ENCODE results near the gene FASTK. TPM values are rescaled to one million over a fixed set of nuclear protein-coding genes. Genes with fewer than 3 reads are reported as not detected.

FASTK gene
- total and polyA plus RNA-seq, 2 donors (not counting 3 experiments of a cell fraction or from before 2014, with no cell fraction given), result 73.3 to 113 TPM

DNA sequence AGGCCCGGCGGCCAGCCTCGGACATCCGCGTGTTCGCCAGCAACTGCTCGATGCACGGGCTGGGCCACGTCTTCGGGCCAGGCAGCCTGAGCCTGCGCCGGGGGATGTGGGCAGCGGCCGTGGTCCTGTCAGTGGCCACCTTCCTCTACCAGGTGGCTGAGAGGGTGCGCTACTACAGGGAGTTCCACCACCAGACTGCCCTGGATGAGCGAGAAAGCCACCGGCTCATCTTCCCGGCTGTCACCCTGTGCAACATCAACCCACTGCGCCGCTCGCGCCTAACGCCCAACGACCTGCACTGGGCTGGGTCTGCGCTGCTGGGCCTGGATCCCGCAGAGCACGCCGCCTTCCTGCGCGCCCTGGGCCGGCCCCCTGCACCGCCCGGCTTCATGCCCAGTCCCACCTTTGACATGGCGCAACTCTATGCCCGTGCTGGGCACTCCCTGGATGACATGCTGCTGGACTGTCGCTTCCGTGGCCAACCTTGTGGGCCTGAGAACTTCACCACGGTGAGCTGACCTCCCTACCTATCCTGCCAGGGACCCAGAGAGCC lies 31.6 kb downstream of the FASTK start:
- H3K27ac ChIP-seq (ENCODE audit: insufficient read depth, low read depth, low read length), result no peak overlapping the region
- no TSS peak for BruUV-seq (replicated peaks)
- ChIA-PET POLR2A (no interaction called here), CTCF (interaction anchor here (1.6 kb wide), 1 partner anchor 10 kb away, joined by 5 read pairs; no protein-coding TSS in a partner anchor)
- DNase-seq (ENCODE audit: low read depth, low spot score) (no peak), FAIRE-seq (no peak)
- H3K79me2 ChIP-seq (ENCODE audit: control insufficient read depth, insufficient read depth, low read length), result no peaks in the 10 kb centered on the region
- H3K4me3 ChIP-seq (replicated peaks in 1 of 3; ENCODE audit: insufficient read depth in 1 of 3, low read depth in 1 of 3, low read length in 3 of 3), result no peak overlapping the region
- no peak overlapping the region for H3K9ac ChIP-seq (replicated peaks; ENCODE audit: extremely low read depth, insufficient read depth, low read length)
- intact Hi-C loops (cut with micrococcal nuclease), result no loop called here
- H2AFZ ChIP-seq (ENCODE audit: low read depth, low read length), result no peak overlapping the region
- H3K4me1 ChIP-seq (ENCODE audit: control insufficient read depth, extremely low read depth, insufficient read depth, low read length), result no peaks in the 10 kb centered on the region
- no peaks in the 10 kb centered on the region for H4K20me1 ChIP-seq (replicated peaks; ENCODE audit: control insufficient read depth, extremely low read depth, insufficient read depth, low read length)
- H3K27me3 ChIP-seq (ENCODE audit: control insufficient read depth in 2 of 2, insufficient read depth in 2 of 2, low read length in 2 of 2), result peaks cover 0 to 4% of the 10 kb centered on the region in 2 experiments
- no peaks in the 10 kb centered on the region for H3K9me3 ChIP-seq (replicated peaks; ENCODE audit: control insufficient read depth, insufficient read depth, low read length)
- TF ChIP-seq FOS (IDR thresholded peaks at IDR 0.05; ENCODE audit: borderline replicate concordance, insufficient read depth, low read length) (no peak), POLR2A (IDR thresholded peaks at IDR 0.05; ENCODE audit: low read depth, low read length) (no peak), JUN (IDR thresholded peaks at IDR 0.05; ENCODE audit: borderline replicate concordance, insufficient read depth, insufficient read length, low read depth) (no peak), POLR2AphosphoS5 (IDR thresholded peaks at IDR 0.05; ENCODE audit: insufficient read depth, low read depth, low read length) (no peak), GATA2 (IDR thresholded peaks at IDR 0.05; ENCODE audit: insufficient read depth, insufficient read length, low read depth, low read length) (no peak), MYC (IDR thresholded peaks at IDR 0.05; ENCODE audit: low read depth, low read length) (no peak)
- TF ChIP-seq, protein P1, sequence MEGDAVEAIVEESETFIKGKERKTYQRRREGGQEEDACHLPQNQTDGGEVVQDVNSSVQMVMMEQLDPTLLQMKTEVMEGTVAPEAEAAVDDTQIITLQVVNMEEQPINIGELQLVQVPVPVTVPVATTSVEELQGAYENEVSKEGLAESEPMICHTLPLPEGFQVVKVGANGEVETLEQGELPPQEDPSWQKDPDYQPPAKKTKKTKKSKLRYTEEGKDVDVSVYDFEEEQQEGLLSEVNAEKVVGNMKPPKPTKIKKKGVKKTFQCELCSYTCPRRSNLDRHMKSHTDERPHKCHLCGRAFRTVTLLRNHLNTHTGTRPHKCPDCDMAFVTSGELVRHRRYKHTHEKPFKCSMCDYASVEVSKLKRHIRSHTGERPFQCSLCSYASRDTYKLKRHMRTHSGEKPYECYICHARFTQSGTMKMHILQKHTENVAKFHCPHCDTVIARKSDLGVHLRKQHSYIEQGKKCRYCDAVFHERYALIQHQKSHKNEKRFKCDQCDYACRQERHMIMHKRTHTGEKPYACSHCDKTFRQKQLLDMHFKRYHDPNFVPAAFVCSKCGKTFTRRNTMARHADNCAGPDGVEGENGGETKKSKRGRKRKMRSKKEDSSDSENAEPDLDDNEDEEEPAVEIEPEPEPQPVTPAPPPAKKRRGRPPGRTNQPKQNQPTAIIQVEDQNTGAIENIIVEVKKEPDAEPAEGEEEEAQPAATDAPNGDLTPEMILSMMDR (IDR thresholded peaks at IDR 0.05; ENCODE audit: extremely low read depth in 1 of 2, insufficient read depth in 1 of 2, low read depth in 1 of 2, low read length in 2 of 2), result no peak
- TF ChIP-seq, protein P2, sequence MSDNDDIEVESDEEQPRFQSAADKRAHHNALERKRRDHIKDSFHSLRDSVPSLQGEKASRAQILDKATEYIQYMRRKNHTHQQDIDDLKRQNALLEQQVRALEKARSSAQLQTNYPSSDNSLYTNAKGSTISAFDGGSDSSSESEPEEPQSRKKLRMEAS (IDR thresholded peaks at IDR 0.05; ENCODE audit: insufficient read depth, insufficient read length), result no peak
- H3K9me1 ChIP-seq (replicated peaks; ENCODE audit: control insufficient read depth, extremely low read depth, insufficient read depth, low read length), result no peaks in the 10 kb centered on the region
- dilution Hi-C loops (cut with MboI; ENCODE audit: extremely low pct_ligation_motif_present, low sequenced_read_pairs), result no loop called here
- H3K36me3 ChIP-seq (ENCODE audit: control insufficient read depth in 2 of 2, extremely low read depth in 1 of 2, insufficient read depth in 2 of 2, low read length in 2 of 2), result no peaks in the 10 kb centered on the region
- no peak overlapping the region for H3K4me2 ChIP-seq (ENCODE audit: insufficient read depth, low read length)
